Immature natural killer cell (primary cell): ENCODE measurements around the gene KIRREL3. TPM values are rescaled to one million over a fixed set of nuclear protein-coding genes. Genes with fewer than 3 reads are reported as not detected.

ENCODE experiments used
- DNase-seq, 3 donors: peaks; one replicate each; pipeline ENCODE4 v3.0.0; 2022; ENCODE audit warnings: mixed read lengths in 1 of 3
- H3K27ac Mint-ChIP-seq, 6 donors: one replicate each; pipeline ENCODE4 v1.8.0; 2020; ENCODE audit warnings: mixed read lengths in 6 of 6, mild to moderate bottlenecking in 5 of 6, inconsistent platforms in 4 of 6, moderate library complexity in 3 of 6
- H3K27me3 Mint-ChIP-seq, 3 donors: one replicate each; pipeline ENCODE4 v1.8.0; 2020 to 2021; ENCODE audit warnings: low read depth in 3 of 3, mild to moderate bottlenecking in 3 of 3, mixed read lengths in 3 of 3, moderate library complexity in 3 of 3, inconsistent platforms in 1 of 3
- H3K36me3 Mint-ChIP-seq, 3 donors: one replicate each; pipeline ENCODE4 v1.8.0; 2020; ENCODE audit warnings: mixed read lengths in 3 of 3, inconsistent platforms in 2 of 3, mild to moderate bottlenecking in 2 of 3
- H3K4me1 Mint-ChIP-seq, 2 donors: one replicate each; pipeline ENCODE4 v1.8.0; 2020; ENCODE audit warnings: inconsistent platforms in 2 of 2, mild to moderate bottlenecking in 2 of 2, mixed read lengths in 2 of 2, moderate library complexity in 1 of 2
- H3K4me3 Mint-ChIP-seq, 5 donors: one replicate each; pipeline ENCODE4 v1.8.0; 2020; ENCODE audit warnings: mild to moderate bottlenecking in 5 of 5, mixed read lengths in 5 of 5, inconsistent platforms in 3 of 5, moderate library complexity in 3 of 5
- H3K9me3 Mint-ChIP-seq, 6 donors: one replicate each; pipeline ENCODE4 v1.8.0; 2020; ENCODE audit warnings: mild to moderate bottlenecking in 6 of 6, mixed read lengths in 6 of 6, inconsistent platforms in 4 of 6, moderate library complexity in 3 of 6
- polyA plus RNA-seq, 3 donors: library from polyadenylated mRNA; unstranded; fragments of 300-500 nt; fragmentation: Illumina TruSeq; gene quantifications; one replicate each; pipeline ENCODE4 v1.2.3, GENCODE V29; 2021

Gene KIRREL3
- polyA plus RNA-seq, 3 donors from 2014 or later, result 0.66 TPM; not detected in 2

DNA sequence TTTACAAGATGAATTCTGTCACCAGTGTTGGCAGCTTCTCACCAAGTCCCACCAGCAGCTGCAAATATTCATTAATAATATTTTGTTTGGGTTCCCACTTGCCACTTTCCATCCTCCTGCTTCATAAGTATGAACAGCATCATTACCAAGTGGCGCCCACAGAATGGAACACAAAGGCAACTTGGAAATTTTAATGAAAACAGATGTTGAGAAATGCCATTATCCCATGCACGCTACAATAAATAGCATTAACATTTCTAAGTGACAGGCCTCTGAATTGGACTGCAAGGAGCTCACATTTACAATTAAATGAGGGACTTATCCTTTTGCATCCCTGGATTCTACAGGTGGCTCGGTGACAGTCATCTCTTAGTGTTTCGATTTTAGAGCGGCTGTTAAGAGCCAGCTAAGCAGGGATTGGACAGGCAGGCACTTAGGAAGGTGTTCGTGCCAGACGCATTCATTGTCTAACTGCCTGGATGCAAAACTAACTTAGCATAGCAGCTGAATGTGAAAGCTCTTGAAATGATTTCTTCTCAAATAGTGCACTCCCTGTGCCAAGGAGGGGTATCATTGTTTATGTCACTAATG is 170.3 kb downstream of the KIRREL3 start:
- Mint-ChIP-seq H3K27ac (no peak overlapping the region), H3K4me1 (no peaks in the 10 kb centered on the region), H3K4me3 (no peak overlapping the region), H3K27me3 (peaks cover 4 to 8% (median 6%) of the 10 kb centered on the region in 3 donors), H3K9me3 (peaks cover 0 to 2% (median 0%) of the 10 kb centered on the region in 6 donors), H3K36me3 (no peaks in the 10 kb centered on the region)
- DNase-seq, result no peak

DNA sequence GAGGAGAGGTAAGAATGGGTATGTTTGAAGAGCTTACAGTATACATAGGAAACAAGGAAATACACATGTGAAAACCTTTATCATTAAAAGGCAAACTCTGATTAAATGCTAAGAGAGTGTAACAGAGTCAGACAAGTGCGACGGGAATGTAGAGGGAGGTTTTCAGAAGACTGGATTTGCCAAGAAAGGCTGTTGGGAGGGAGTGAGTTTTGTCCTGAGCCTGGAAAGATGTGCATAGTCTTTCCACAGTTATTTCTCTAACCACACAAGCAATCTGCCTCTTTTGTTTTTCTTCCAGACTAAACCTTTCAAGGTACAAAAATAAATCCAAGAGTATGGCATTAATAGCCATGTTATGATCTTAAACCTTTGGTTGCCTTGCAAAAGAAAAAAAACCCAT is 170.9 kb downstream of the KIRREL3 start:
- no peak overlapping the region for H3K4me3 Mint-ChIP-seq

DNA sequence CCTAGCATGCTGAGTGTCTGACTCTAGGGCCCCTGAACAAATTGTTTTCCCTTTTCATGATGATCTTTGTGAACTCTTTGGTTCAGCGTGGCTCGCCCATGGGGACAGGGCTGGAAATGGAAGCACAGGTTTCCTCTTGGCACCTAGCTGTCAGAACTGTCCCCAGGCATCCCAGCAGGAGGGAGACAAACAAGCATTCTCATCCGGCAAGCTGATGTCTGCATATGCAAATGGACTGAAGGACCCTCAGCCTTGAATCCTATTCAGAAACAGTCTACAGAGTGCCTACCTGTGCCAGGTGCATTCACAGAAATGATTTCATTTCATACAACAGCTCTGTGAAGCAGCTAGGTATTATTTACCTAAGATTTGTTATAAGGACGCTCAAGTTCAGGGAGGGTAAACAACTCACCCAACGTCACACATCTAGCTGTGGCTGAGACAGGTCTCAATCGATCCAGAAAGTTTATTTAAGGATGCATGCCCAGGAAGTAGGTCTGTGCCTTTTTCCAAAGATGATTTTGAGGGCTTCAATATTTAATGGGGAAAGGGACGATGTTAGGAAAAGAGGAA is 176.4 kb downstream of the KIRREL3 start:
- Mint-ChIP-seq H3K36me3 (no peaks in the 10 kb centered on the region), H3K27ac (no peak overlapping the region), H3K4me3 (no peak overlapping the region), H3K27me3 (peaks cover 5 to 10% (median 7%) of the 10 kb centered on the region in 3 donors), H3K4me1 (no peaks in the 10 kb centered on the region), H3K9me3 (no peaks in the 10 kb centered on the region)
- no peak for DNase-seq

More for the DNA sequence above, 170.9 kb downstream of the KIRREL3 start:
- Mint-ChIP-seq H3K4me1 (no peaks in the 10 kb centered on the region), H3K27me3 (peaks cover 4 to 8% (median 6%) of the 10 kb centered on the region in 3 donors), H3K27ac (no peak overlapping the region), H3K9me3 (no peaks in the 10 kb centered on the region), H3K36me3 (no peaks in the 10 kb centered on the region)
- no peak for DNase-seq

DNA sequence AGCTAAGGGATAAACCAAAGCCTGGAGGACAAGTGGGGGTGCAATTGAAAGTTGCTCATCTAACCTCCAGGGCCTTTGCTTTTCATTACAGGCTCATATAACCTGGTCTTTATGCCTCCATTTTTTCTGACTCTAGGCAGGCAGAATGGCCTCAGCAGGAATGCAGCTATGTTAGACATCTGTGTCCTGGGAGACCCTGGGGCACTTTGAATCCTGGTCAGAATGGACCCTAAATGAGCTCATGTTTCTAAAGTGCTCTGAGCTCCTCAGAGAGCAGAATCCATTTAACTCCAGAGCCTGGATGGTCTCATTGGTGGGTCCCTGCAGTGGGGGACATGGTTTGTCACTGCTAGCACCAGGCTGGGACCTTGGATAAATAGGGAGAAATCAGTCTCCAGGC is 177.3 kb downstream of the KIRREL3 start:
- no peaks in the 10 kb centered on the region for H3K36me3 Mint-ChIP-seq
- no peak overlapping the region for H3K27ac Mint-ChIP-seq
- H3K4me1 Mint-ChIP-seq, result no peaks in the 10 kb centered on the region
- peaks cover 4 to 8% (median 7%) of the 10 kb centered on the region in 3 donors for H3K27me3 Mint-ChIP-seq
- no peak for DNase-seq
- no peaks in the 10 kb centered on the region for H3K9me3 Mint-ChIP-seq
- H3K4me3 Mint-ChIP-seq, result no peak overlapping the region

DNA sequence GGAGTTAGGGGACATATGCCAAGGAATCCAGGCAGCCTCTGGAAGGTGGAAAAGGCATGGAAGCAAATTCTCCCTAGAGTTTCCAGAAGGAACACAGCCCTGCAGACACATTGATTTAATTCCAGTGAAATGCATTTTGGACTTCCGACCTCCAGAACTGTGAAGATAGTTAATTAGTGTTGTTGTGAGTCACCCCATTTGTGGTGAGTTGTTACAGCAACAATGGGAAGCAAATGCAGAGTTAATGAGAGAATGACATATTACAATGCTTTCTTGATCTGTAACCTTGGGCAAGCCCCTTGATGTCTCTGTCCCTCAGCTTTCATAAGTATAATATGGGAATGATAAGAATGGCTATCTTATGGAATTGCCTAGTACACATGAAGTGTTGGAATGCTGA is 178.7 kb downstream of the KIRREL3 start:
- Mint-ChIP-seq H3K9me3 (peaks cover 0 to 2% (median 0%) of the 10 kb centered on the region in 6 donors), H3K4me3 (no peak overlapping the region), H3K4me1 (no peaks in the 10 kb centered on the region), H3K36me3 (no peaks in the 10 kb centered on the region), H3K27me3 (peaks cover 2 to 6% (median 5%) of the 10 kb centered on the region in 3 donors), H3K27ac (no peak overlapping the region)
- DNase-seq, result no peak

DNA sequence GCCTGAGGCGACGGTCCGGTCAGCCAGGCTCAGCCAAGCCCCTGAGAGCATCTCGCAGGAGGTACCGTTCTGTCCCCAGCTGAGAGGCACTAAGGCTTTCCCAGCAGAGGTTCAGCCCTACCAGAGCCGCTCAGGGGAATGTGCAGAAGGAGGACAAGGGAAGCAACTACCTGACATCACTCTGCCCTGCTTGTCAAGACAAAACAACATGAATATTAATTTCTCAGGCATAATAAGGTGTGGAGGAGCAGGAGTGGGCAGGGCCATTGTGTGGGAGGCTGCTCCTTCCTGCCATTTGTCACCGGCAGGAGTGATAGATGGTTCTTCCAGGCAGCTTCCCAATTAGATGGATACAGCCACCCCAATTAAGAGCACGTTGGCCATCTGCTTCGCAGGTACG is 181.4 kb downstream of the KIRREL3 start:
- DNase-seq, result no peak
- H3K9me3 Mint-ChIP-seq, result peaks cover 0 to 2% (median 0%) of the 10 kb centered on the region in 6 donors
- peaks cover 3 to 10% (median 5%) of the 10 kb centered on the region in 3 donors for H3K27me3 Mint-ChIP-seq
- H3K27ac Mint-ChIP-seq, result no peak overlapping the region
- H3K36me3 Mint-ChIP-seq, result no peaks in the 10 kb centered on the region
- no peaks in the 10 kb centered on the region for H3K4me1 Mint-ChIP-seq
- H3K4me3 Mint-ChIP-seq, result no peak overlapping the region

DNA sequence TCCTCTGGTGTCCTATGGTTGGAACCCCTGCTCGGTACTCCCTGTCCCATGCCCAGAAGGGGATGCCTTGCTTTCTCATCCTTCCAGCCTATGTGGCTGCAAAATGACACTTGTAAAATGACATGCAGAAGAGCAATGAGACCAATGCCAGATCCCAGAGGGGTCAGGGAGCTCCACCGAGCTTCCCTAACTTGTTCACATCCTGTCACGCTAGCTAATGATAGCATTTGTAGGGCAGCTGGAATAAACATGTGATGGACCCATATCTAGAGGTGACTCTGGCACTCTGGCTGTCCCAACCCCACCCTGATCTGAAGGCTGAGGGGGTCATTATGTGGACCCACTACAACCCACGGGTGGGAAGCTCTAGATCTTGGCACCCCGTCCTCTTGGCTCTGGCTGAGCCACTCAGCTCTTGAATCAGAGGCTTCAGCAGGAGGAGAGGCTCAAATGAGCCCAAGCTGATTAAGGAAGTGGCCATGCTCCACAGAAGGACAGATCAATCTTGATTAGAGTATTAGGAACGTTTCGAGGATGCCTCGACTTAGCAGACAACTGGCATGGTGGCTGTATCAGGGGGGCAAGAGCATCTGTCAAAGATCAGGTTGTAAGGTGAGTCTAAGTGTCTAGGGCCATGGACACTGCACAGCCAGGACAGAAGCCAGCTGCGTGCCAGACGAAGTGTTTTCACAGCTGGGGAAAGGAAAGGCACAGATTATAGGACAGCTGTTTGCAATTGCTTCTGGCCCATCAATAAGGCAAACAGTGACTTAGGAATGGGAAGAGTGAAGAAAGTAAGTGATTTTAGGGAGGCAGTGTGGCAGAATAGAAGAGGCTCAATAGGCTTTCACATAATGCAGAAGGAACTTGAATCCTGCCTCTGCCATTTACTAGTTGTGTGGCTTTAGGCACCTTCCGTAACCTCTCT is 182.8 kb downstream of the KIRREL3 start:
- H3K27ac Mint-ChIP-seq, result no peak overlapping the region
- no peaks in the 10 kb centered on the region for H3K4me1 Mint-ChIP-seq
- H3K27me3 Mint-ChIP-seq, result peaks cover 0 to 12% (median 7%) of the 10 kb centered on the region in 3 donors
- no peak overlapping the region for H3K4me3 Mint-ChIP-seq
- no peak for DNase-seq
- H3K36me3 Mint-ChIP-seq, result no peaks in the 10 kb centered on the region
- H3K9me3 Mint-ChIP-seq, result peaks cover 0 to 2% (median 0%) of the 10 kb centered on the region in 6 donors

DNA sequence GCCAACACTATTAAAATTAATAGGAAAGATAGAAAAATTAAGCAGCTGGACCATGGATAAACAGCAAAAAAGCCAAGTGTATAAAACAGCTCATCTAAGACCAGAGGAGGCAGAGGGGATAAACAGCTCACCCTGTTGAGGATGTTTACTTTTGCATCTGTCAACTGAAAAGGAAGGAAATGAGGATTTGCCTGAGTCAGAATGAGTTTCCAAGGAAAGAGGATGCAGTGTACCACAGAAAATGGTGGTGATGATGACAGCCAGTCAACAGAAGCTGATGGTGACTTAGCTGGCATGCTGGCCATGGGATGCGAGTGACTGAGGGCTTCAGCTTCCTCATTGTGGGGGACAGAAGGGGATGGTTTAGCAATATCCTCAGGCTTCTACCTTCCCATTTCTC is 183.5 kb downstream of the KIRREL3 start:
- peaks cover 0 to 10% (median 5%) of the 10 kb centered on the region in 3 donors for H3K27me3 Mint-ChIP-seq

DNA sequence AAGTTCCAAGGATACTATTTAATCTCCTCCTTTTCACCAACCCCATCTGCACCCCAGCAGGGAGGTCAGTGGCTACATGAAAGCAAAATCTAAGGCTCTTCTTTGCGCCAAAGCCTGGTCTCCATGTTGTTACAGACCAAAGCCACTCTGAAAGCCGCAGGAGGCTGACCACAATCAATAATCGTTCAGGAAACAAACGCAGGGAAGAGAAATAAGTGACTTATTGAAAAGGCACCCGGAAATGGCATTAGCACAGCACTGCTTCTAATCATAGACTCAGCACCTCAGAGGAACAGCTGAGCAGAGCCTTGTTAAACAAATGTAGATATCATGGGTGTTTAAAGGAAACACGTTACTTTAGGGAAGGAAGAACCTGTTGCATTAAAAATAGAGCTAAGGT is 183.9 kb downstream of the KIRREL3 start:
- no peaks in the 10 kb centered on the region for H3K36me3 Mint-ChIP-seq
- no peak for DNase-seq
- no peaks in the 10 kb centered on the region for H3K4me1 Mint-ChIP-seq
- no peak overlapping the region for H3K27ac Mint-ChIP-seq
- H3K27me3 Mint-ChIP-seq, result peaks cover 0 to 10% (median 7%) of the 10 kb centered on the region in 3 donors
- H3K9me3 Mint-ChIP-seq, result peaks cover 0 to 2% (median 0%) of the 10 kb centered on the region in 6 donors
- H3K4me3 Mint-ChIP-seq, result no peak overlapping the region

More for the DNA sequence above, 183.5 kb downstream of the KIRREL3 start:
- Mint-ChIP-seq H3K4me1 (no peaks in the 10 kb centered on the region), H3K27ac (no peak overlapping the region), H3K4me3 (no peak overlapping the region), H3K9me3 (peaks cover 0 to 2% (median 0%) of the 10 kb centered on the region in 6 donors), H3K36me3 (no peaks in the 10 kb centered on the region)
- DNase-seq, result no peak

DNA sequence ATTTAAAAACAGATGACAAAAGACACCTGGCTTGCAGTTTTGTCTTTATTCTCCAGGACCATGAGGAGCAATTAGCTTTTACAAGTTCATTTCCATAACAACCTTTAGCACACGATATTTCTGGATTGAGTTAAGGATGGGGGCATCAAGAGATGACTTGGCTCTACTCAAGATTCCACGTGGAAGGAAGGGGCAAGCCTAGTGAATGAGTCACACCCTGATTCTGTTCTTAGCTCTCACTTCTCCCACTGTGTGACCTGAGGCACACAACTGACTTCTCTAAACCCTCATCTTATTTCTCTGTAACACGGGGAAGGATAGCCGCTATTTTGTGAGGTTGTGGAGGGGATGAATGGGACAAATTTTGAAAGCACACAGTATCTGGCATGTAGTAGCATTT is 185.5 kb downstream of the KIRREL3 start:
- no peak for DNase-seq
- Mint-ChIP-seq H3K27me3 (peaks cover 2 to 10% (median 10%) of the 10 kb centered on the region in 3 donors), H3K4me3 (no peak overlapping the region), H3K4me1 (no peaks in the 10 kb centered on the region), H3K27ac (no peak overlapping the region), H3K9me3 (peaks cover 0 to 2% (median 0%) of the 10 kb centered on the region in 6 donors), H3K36me3 (no peaks in the 10 kb centered on the region)

DNA sequence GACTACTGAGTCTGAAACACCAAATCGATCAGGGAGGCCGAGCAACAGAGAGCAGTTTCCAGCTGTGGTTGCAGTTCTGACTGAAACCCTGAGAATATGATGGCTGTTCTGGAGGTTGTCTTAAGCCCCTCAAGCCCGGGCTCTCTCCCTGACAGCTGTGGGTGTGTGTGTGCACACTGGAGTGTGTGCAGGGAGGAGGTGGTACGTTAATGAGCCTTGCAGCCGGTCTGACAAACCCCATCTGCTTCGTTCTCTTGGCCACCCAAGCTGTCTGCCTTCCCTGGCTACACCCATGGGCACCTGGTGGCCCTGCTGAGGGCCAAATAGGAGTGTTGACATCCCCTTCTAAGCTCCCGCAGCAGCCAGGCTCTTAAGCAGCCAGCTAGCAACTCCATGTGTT is 189.8 kb downstream of the KIRREL3 start:
- DNase-seq, result no peak
- no peak overlapping the region for H3K4me3 Mint-ChIP-seq
- H3K9me3 Mint-ChIP-seq, result no peaks in the 10 kb centered on the region
- peaks cover 6 to 15% (median 14%) of the 10 kb centered on the region in 3 donors for H3K27me3 Mint-ChIP-seq
- no peaks in the 10 kb centered on the region for H3K36me3 Mint-ChIP-seq
- H3K27ac Mint-ChIP-seq, result no peak overlapping the region
- H3K4me1 Mint-ChIP-seq, result no peaks in the 10 kb centered on the region

DNA sequence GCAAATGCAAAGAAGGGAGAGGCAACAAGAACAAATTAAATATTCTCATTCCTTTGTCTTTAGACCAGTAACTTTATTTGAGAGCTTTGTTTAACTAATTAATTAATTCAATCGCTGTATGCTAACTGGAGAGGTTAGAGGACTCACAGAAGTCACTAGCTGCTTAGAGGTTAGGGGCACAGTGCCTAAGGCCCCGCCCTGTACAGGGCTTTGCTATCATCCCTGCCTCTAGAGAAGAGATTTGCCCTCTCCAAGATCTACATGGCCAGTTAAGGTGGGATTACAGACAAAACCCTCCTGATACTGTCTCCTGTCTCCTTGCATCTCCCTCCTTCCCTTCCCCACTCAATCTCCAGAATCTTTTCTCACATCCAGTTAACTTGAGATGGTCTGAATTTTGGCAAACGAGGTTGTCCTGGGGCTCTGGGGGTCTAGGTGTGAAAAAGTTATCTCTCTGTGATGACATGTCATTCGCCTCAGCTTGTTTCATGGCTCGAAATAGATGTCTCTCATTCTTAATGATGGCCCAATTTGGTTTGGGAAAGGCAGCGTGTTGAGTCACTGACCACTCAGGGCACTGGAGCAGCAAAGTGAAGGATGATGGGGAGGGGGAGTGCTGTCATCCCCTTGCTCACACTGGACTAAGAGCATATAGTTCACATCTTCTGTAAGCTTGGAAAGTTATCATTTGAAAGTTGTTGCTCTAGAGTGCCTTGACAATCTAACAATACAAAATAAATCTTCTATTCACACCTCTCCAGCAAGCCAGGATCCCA is 190.9 kb downstream of the KIRREL3 start:
- H3K4me1 Mint-ChIP-seq, result no peaks in the 10 kb centered on the region
- DNase-seq, result no peak
- H3K9me3 Mint-ChIP-seq, result no peaks in the 10 kb centered on the region
- H3K27ac Mint-ChIP-seq, result no peak overlapping the region
- H3K4me3 Mint-ChIP-seq, result no peak overlapping the region
- H3K36me3 Mint-ChIP-seq, result no peaks in the 10 kb centered on the region
- H3K27me3 Mint-ChIP-seq, result peaks cover 8 to 15% (median 11%) of the 10 kb centered on the region in 3 donors

DNA sequence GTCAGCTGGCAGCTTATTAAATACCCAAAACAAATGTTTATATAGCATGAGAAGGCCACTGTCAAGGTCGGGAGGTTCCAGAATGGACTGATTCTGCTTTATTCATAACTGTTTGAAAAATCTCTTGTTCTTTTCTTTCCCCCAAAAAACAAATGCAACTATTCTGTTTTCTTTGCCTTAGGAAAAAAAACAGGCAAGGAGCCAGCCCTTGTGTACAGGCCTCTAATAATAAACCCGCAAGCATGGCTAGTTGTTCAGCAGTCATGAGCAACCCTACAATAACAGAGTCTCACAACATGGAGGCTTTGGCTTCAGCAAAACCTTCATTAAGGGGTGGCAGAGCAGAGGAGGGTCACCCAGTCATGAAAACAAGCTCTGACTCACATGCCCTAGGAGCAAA is 191.7 kb downstream of the KIRREL3 start:
- no peaks in the 10 kb centered on the region for H3K4me1 Mint-ChIP-seq

More for the DNA sequence above, 191.7 kb downstream of the KIRREL3 start:
- H3K27me3 Mint-ChIP-seq, result peaks cover 5 to 12% (median 8%) of the 10 kb centered on the region in 3 donors
- H3K27ac Mint-ChIP-seq, result no peak overlapping the region
- H3K9me3 Mint-ChIP-seq, result no peaks in the 10 kb centered on the region
- H3K4me3 Mint-ChIP-seq, result no peak overlapping the region
- no peak for DNase-seq
- no peaks in the 10 kb centered on the region for H3K36me3 Mint-ChIP-seq
